GM21381 (cell line): ENCODE measurements around the gene PLB1.

Experiments
- ATAC-seq: cut with Tn5 transposase; IDR thresholded peaks from one replicate; pipeline ENCODE4 v1.9.1; 2021; ENCODE audit warnings: mild to moderate bottlenecking, moderate library complexity; ENCODE audit not compliant: unreplicated experiment

Gene PLB1

GRCh38 chr2:28558158-28558820 lies 62.4 kb downstream of the PLB1 start:
- ATAC-seq: no peak

GRCh38 chr2:28558918-28559317 lies 63.1 kb downstream of the PLB1 start:
- ATAC-seq: no peak

- no peak for ATAC-seq
Observed at GRCh38 chr2:28563869-28564268, 68.0 kb downstream of the PLB1 start.

- no peak for ATAC-seq
Observed at GRCh38 chr2:28564346-28564745, 68.5 kb downstream of the PLB1 start.

- no peak for ATAC-seq
Observed at GRCh38 chr2:28565033-28565432, 69.2 kb downstream of the PLB1 start.

GRCh38 chr2:28565720-28566295 lies 69.9 kb downstream of the PLB1 start:
- ATAC-seq: no peak

DNA sequence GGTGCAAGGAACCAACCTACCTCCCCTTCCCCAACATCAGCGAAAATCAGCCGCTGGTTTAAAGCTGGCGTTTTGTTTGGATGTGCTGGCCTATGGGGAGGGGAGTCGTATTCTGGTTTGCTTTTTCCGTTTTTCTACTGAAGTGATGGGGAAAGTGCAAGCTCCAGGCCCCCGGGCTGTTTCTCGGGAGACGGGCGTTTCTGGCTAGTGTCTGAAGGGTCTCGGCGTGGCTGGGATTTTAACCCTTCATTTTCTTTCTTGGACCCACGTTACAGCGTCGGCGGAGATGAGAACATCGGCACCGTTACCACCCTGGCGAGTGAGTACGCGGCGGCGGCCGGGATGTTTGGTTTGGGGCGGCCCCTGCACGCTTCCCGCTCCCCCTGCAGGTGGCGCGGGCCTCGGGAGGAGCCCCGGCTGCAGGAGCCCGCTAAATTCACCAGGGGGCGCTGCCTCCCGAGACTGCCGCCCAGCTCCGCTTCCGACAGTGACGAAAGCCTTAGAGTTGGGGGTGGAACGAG lies 70.7 kb downstream of the PLB1 start:
- ATAC-seq: peak; percentile 97

DNA sequence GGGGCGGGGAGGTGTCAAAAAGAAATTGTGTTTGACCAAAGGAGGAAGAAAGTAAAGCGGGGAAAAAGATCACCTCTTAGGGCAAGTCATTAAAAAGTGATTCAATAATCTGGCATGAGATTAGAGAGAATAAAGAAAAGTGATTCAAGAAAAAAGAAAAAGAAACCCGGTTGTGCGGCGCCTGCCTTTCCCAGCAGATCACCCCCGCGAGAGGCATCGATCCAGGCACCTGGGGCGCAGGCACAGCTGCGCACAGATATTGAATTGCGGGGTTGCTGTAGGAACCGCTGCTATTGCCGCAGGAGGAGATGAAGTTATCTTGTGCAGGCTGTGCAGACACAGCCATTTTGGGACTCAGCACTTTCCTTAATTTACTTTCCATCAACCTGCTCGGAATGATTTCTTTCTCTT lies 71.2 kb downstream of the PLB1 start:
- ATAC-seq: no peak

DNA sequence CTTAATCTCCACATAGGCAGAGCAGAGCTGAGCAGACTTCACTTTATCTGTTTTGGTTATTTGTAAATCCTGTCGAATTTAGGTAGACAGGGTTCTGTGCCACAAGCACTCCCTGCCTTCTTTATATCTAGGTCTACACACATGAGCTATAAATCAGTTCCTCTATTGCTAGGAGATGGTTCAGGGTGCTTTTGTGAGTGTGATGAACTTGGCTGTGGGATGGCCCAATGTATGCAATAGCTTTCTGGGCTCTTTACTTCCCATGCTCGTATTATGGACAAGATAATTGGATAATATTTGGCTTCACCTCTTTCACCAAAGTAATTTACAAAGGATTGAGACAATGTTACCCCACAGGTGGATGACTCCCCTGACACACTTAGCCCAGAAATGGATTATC lies 72.2 kb downstream of the PLB1 start:
- no peak for ATAC-seq

GRCh38 chr2:28568533-28568932 lies 72.7 kb downstream of the PLB1 start:
- no peak for ATAC-seq

GRCh38 chr2:28570431-28570830 lies 74.6 kb downstream of the PLB1 start:
- ATAC-seq: no peak

- no peak for ATAC-seq
Observed at GRCh38 chr2:28576714-28577113, 80.9 kb downstream of the PLB1 start.

DNA sequence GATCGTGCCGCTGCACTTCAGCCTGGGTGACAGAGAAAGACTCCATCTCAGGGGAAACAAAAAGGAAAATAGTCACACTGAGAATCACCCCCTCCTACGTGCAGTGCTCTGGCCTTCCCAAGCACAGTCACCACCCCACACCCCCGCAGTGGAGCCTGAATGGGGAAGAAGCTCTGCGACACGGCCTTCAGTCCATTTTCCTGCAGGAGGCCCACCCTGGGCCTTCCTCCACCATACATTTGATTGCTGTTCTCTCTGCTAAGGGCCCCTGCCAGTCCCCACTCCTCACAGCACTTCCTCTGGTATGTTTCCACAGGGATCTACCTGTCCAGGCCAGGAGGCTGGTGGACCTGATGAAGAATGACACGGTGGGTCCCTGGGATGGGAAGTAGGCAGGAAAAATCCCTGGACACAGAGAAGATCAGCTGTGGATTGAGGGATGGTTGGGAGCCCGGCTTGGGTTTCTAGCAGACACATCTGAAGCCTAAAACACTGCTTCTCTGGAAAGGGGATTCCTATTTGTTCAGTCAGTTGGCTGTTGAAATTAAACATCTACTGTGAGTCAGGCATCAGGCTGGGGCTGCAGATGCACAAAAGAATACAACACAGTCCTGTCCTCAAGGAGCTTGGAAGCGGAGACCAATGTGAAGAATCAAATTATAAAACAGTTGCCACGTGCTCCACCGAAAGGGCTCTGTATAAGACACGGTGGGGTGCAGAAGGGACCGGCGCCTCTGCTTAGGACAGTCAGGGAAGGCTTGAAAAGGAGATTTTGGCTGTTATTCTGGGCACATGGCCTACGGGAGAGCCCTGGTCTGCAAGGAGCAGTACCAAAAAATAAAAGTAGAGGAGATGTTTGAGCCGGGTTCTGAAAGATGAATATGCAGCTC lies 82.2 kb downstream of the PLB1 start:
- no peak for ATAC-seq

DNA sequence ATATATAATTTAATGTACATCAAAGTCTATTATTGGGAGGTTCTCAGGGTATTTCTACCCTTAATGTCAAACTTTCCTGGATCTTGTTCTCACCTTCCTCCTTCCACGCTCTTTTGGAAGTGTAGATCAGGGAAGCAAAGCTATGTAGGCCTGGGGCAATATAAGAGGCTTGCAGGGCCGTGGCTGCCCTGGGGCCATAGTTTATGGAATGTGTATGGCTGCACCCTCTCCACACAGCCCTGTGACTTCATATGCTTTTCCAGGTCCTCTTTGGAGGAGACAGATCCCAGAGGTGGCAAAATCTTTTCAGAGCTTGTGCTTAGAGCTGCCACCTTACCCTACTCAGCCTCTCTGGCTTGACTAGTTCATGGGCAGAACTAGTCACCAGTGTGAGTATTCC lies 82.9 kb downstream of the PLB1 start:
- ATAC-seq: no peak

GRCh38 chr2:28579606-28580005 lies 83.7 kb downstream of the PLB1 start:
- ATAC-seq: no peak

DNA sequence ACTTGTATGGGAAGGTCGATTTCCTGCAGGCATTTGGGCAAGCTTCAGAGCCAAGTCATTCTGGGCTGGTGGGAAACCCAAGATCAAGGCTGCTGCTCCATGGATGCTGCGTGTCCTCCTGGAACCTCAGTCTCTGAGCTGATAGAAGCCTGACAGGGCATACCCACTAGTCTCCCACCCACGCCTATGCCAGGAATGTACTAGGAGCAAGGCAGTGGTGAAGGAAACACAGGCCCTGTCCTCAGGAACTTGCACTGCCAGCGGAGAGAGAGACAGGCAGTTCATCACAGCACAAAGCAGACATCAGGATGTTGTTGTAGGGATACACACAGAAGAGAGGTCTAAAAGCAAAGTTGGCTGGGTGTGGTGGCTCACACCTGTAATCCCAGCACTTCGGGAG lies 84.2 kb downstream of the PLB1 start:
- ATAC-seq: no peak

- ATAC-seq: no peak
Observed at GRCh38 chr2:28581312-28581711, 85.5 kb downstream of the PLB1 start.

- no peak for ATAC-seq
Observed at GRCh38 chr2:28582152-28582551, 86.3 kb downstream of the PLB1 start.

GRCh38 chr2:28582595-28582994 lies 86.7 kb downstream of the PLB1 start:
- ATAC-seq: no peak

GRCh38 chr2:28583899-28584553 lies 88.2 kb downstream of the PLB1 start:
- ATAC-seq: no peak

DNA sequence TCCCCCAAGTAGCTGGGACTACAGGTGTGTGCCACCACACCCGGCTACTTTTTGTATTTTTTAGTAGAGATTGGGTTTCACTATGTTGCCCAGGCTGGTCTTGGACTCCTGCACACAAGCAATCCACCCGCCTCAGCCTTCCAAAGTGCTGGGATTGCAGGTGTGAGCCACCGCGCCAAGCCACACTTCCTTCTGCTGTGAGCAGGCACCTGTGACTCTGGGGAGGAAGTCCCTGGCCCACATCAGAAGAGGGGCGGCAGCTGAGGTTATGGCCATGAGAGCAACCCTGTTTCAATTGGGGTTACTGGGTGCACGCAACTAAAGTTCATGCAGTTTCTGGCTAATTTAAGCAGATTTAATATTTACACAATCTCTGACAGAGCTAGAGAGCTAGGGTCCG lies 91.0 kb downstream of the PLB1 start:
- no peak for ATAC-seq
